GM19328 (cell line): ENCODE results near the gene C2CD4C.
"Not testable (repeated sequence)": the region's sequence is repeated elsewhere in the genome, so short reads cannot be mapped to it uniquely, and the experiment has no call there.

Source experiments
- ATAC-seq: cut with Tn5 transposase; IDR thresholded peaks from one replicate; pipeline ENCODE4 v1.9.1; 2021; ENCODE audit warnings: mild to moderate bottlenecking, moderate library complexity; ENCODE audit not compliant: unreplicated experiment

The C2CD4C gene

DNA sequence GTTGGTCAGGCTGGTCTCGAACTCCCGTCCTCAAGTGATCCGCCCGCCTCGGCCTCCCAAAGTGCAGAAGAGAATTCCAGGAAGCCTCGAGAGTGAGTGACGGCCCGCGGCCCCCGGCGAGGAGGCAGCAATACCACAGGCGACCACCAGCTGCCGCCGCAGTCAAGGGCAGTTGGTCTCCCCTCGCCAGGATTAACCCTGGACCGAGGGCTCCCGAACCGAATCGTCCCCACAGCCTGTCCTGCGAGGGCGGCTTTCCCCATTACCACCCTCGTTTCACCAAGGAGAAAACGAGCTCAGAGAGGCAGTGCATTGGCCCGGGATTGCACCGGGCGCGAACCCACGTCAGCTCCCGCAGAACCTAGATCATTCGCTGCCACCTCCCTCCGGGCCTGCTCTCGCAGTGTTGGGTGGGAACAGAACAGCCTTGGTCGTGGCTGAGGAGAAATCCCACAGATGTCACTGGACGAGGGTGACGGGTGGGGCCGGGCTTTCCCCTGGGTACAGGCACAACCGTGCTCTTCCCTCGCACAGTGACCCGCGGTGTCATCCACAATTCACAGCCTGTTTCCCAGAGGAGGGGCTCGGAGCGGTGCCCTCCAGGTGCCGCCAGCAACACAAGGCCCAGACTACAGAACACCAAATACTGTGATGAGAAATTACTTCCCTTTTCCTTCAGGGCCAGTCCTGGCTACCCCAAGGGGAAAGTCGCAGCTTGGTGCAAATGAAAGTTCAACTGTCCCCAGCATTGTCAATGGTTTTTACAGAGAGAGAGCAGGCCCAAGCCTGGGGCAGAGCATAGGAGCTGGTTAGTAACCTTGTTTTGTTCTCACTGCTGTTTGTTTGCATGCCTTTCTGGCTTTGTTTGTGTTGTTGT lies 24.8 kb downstream of the C2CD4C start:
- no peak for ATAC-seq

- no peak for ATAC-seq
Measured at GRCh38 chr19:383040-383439, 25.9 kb downstream of the C2CD4C start.

- ATAC-seq = not testable (repeated sequence)
Measured at GRCh38 chr19:382578-382977, 26.4 kb downstream of the C2CD4C start.

DNA sequence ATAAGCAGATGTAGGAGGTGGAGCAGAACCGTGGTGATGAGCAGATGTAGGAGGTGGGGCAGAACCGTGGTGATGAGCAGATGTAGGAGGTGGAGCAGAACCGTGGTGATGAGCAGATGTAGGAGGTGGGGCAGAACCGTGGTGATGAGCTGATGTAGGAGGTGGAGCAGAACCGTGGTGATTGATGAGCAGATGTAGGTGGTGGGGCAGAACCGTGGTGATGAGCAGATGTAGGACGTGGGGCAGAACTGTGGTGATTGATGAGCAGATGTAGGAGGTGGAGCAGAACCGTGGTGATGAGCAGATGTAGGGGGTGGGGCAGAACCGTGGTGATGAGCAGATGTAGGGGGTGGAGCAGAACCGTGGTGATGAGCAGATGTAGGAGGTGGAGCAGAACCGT lies 27.0 kb downstream of the C2CD4C start:
- ATAC-seq = not testable (repeated sequence)

GRCh38 chr19:380618-381219 lies 28.2 kb downstream of the C2CD4C start:
- not testable (repeated sequence) for ATAC-seq

- no peak for ATAC-seq
Measured at GRCh38 chr19:379796-380195, 29.2 kb downstream of the C2CD4C start.

GRCh38 chr19:378706-379105 lies 30.2 kb downstream of the C2CD4C start:
- ATAC-seq = no peak

DNA sequence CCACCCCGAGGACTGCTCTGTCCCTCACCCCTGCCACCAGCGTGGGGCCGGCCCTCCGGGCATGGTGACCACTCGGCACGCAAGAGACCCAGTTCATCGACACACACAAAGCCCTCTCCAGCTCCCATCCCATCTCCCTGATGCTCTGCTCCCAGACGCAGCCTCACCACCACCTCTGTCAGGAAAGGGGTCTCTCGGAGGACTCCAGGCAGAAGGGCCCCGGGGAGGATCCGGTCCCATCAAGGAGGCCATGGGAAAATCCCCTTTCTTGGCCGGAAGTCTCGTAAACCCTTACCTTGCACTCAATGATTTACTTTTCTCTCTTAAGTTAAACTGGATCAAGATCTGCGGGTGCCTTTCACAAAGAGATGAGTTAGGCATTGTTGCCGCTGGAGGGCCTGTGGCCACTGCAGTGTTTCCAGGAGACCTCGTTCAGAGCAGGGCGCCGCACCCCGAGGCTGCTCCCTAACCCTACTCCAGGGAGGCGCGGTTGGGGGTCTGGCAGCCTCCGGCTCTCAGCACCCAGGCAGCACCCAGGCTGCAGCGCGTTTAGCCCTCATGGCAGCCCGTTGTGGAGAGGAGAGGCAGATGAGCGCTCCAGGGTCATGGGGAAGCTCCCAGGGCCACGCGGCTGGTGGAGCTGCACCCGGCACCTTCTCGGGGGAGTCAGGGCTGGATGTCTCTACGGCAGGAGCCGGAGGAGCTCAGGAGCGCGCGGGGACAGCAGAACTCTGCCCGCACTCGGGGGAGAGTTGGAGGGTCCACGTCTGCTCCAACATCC lies 31.0 kb downstream of the C2CD4C start:
- no peak for ATAC-seq

GRCh38 chr19:376111-376470 lies 32.9 kb downstream of the C2CD4C start:
- ATAC-seq = no peak

- ATAC-seq = no peak
Measured at GRCh38 chr19:375395-376110, 33.4 kb downstream of the C2CD4C start.

DNA sequence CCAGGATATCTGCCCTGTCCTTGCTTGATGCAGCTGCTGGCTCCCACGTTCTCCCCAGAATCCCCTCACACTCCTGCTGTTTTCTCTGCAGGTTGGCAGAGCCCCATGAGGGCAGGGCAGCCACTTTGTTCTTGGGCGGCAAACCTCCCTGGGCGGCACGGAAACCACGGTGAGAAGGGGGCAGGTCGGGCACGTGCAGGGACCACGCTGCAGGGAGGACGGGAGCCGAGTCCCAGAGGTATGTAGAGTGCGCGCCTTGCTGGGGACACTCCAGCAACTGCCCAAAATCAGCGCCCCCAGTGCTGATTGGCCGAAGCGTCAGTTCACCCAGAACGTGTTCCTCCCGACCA lies 34.1 kb downstream of the C2CD4C start:
- ATAC-seq = no peak

GRCh38 chr19:374183-374885 lies 34.6 kb downstream of the C2CD4C start:
- no peak for ATAC-seq

DNA sequence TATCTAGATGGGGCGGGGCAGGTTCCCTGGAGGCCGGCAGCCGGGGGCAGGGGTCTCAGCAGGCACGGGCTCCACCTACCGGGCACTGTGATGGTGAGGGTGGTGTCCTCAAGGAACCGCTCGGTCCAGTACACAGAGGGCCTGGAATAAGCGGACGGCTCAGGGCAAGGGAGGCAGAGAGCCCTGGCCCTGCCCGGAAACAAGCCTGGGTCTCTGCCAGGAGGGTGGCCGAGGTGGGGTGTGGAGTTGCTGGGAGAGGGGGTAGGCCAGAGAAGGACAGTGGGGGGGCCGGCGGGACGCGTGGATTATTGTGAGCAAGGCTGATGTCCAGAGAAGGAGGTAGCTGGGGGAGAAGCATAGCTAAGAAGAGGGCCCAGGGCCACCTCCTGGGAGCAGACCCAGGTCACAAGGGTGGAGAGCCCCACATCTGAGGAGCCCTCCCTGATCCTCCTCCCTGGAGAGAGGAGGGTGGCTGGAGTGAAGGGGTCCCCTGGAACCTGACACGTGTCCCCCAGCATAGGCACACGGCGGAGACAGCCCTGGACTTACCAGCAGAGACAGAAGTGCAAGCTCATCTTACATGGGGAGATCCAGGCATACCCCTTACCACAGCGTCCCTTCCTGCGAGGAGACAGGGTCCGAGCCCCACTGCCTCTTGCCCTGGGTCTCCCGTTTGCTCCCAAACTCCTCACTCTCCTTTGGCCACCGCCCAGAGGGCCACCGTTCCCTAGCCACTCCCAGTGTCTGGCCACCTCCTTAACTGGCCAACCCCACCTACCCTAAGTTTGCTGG lies 35.4 kb downstream of the C2CD4C start:
- no peak for ATAC-seq

GRCh38 chr19:372306-372890 lies 36.5 kb downstream of the C2CD4C start:
- ATAC-seq = no peak

- ATAC-seq = no peak
Measured at GRCh38 chr19:371501-372168, 37.3 kb downstream of the C2CD4C start.

DNA sequence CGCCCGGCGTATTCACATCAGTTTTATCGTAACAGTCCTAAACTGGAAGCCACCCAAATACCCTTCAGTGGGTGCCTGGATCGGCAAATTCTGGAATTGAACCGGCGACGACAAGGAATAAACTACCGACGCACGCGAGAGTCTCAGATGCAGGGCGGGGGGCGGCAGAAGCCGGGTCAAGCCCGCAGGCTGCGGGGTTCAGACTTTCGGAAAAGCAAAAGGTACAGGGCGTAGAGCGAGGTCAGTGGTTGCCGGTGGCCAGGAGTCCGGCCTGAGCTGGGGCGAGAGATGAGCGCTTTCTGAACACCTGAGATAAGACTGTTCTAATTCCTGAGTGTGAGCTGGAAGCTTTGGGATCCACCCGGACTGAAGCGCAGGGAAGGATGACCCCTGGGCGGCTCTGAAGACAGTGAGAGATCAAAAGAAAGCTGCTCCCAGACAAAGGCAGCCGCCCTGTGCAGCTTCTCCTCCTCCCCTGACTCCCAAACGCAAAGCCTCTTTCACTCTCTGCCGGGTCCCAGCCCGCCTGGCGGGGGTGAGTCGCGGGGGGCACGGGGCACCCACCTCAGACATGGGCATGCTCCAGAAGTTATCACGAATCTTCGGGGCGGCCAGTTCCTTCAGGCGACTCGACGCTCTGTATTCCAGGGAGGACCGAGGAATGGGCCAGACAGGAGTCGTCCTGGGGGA lies 38.2 kb downstream of the C2CD4C start:
- no peak for ATAC-seq

DNA sequence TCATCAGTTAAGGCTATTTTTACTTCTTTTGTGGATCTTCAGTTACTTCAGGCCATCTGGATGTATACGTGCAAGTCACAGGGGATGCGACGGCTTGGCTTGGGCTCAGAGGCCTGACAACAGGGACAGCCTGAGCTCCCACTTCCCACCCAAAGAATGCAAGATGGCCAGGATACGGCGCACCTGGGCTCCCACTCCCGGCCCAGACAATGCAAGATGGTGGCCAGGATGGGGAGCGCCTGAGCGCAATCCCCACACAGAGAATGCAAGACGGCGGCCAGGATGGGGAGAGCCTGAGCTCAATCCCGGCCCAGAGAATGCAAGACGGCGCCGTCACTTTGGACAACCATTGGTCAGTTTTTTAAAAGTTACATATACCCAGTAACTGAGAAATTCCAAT lies 39.1 kb downstream of the C2CD4C start:
- ATAC-seq = no peak

- ATAC-seq = no peak
Measured at GRCh38 chr19:369256-369655, 39.7 kb downstream of the C2CD4C start.
